ENCODE measurements around the gene USP47. TPM values are rescaled to one million over a fixed set of nuclear protein-coding genes. Genes with fewer than 3 reads are reported as not detected.

USP47 gene
- total and polyA plus RNA-seq, 2 of the 8 experiments (the other 6 are each of a cell fraction or from before 2014, with no cell fraction given): 4.2 to 21.3 TPM

GRCh38 chr11:12006552-12007229 is 164.9 kb downstream of the USP47 start (continued):
- TF ChIP-seq KDM1A (IDR thresholded peaks at IDR 0.05; ENCODE audit: borderline replicate concordance, low read length) (no peak), KDM4A (IDR thresholded peaks at IDR 0.05; ENCODE audit: low read depth, low read length, severe bottlenecking) (no peak), CEBPB (IDR thresholded peaks at IDR 0.05; ENCODE audit: low read depth, low read length) (no peak), SP2 (IDR thresholded peaks at IDR 0.05; ENCODE audit: low read length) (no peak), SIN3A (conservative IDR thresholded peaks at IDR 0.05 in 1 of 2, IDR thresholded peaks at IDR 0.05 in 1 of 2; ENCODE audit: low read depth in 1 of 2, low read length in 2 of 2) (no peak), CHD1 (IDR thresholded peaks at IDR 0.05; ENCODE audit: low read depth, low read length) (no peak), USF2 (IDR thresholded peaks at IDR 0.05; ENCODE audit: low read length) (no peak), ZNF274 (IDR thresholded peaks at IDR 0.05; ENCODE audit: borderline replicate concordance, extremely low read depth, low read length) (no peak), CBX8 (IDR thresholded peaks at IDR 0.05; ENCODE audit: borderline replicate concordance, low read depth, low read length) (no peak), SIRT6 (IDR thresholded peaks at IDR 0.05; ENCODE audit: low read length) (no peak), KDM5A (IDR thresholded peaks at IDR 0.05; ENCODE audit: low read length) (no peak)
